HFF-Myc (cell line): Measurements from ENCODE around the gene RPL7A.
"Not testable (repeated sequence)": the region's sequence is repeated elsewhere in the genome, so short reads cannot be mapped to it uniquely, and the experiment has no call there.

Source experiments
- DNase-seq: peaks from one replicate; pipeline ENCODE4 v3.0.0-alpha.2; 2011; ENCODE audit warnings: low read depth; ENCODE audit errors: extremely low read depth
- H3K4me3 ChIP-seq: replicated peaks from 2 replicates; pipeline ENCODE4 v1.5.1; 2011; ENCODE audit warnings: low read depth, mild to moderate bottlenecking, control low read depth, low read length
- TF ChIP-seq, protein P1 (sequence below): IDR thresholded peaks from 2 replicates; pipeline ENCODE4 v1.5.1; 2012; ENCODE audit warnings: mild to moderate bottlenecking, low read depth, low read length, control low read depth; ENCODE audit errors: missing control alignments

RPL7A gene

DNA sequence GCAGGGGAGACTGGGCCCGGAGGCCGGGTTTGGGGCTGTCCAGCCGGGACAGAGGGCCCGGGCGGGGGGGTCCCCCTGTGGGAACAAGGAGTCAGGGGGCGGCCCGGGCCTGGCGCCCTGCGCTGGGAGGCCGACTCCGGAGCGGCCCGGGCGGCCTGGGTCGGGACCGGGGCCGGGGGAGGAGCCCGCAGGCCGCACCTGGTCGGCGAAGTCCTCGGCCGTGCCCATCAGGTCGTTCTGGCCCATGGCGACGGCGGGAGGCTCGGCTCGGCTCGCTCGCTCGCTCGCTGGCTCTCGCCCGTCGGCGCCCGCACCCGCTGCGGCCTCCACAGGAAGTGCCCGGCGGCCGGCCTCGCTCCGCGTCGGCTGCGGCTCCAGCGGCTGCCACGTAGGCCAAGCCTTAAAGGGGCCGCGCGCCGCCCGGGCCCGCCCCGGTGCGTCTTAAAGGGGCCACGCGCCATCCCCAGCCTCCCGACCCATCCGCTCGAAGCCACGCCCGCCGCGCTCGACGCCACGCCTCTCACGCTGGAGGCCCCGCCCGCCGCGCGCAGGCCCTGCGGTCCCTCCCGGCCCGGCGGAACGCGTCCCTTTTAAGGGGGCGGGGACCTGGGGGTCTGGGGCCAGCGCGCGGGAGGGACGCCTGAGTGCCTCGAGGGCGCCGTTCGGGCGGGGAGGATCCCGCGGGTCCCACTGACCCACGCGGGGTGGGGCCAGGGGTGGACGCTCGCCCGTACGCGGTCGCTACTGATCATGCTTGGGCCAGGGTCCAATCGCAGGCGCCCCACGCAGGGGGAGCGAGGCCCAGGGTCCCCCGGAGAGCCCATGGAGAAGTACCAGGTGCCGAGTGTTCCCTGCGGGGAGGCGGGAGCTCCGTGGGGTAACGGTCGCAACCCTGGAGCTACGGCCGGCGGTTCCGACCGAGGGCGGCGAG, 28.0 kb downstream of the RPL7A start, which contains the start of the genes STKLD1 and SURF4:
TSS of gene STKLD1 (plus strand) at position 643 of the 931 bp plus-strand sequence. CDS start at position 751, 108 bp downstream.
TSS of gene SURF4 (minus strand) at position 337 of the 931 bp plus-strand sequence. CDS start at position 246, 91 bp downstream.
- DNase-seq = peak; percentile 76
- TF ChIP-seq, protein P1, sequence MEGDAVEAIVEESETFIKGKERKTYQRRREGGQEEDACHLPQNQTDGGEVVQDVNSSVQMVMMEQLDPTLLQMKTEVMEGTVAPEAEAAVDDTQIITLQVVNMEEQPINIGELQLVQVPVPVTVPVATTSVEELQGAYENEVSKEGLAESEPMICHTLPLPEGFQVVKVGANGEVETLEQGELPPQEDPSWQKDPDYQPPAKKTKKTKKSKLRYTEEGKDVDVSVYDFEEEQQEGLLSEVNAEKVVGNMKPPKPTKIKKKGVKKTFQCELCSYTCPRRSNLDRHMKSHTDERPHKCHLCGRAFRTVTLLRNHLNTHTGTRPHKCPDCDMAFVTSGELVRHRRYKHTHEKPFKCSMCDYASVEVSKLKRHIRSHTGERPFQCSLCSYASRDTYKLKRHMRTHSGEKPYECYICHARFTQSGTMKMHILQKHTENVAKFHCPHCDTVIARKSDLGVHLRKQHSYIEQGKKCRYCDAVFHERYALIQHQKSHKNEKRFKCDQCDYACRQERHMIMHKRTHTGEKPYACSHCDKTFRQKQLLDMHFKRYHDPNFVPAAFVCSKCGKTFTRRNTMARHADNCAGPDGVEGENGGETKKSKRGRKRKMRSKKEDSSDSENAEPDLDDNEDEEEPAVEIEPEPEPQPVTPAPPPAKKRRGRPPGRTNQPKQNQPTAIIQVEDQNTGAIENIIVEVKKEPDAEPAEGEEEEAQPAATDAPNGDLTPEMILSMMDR = no peak
- peak within 1 kb of the TSS; percentile 94 for H3K4me3 ChIP-seq

DNA sequence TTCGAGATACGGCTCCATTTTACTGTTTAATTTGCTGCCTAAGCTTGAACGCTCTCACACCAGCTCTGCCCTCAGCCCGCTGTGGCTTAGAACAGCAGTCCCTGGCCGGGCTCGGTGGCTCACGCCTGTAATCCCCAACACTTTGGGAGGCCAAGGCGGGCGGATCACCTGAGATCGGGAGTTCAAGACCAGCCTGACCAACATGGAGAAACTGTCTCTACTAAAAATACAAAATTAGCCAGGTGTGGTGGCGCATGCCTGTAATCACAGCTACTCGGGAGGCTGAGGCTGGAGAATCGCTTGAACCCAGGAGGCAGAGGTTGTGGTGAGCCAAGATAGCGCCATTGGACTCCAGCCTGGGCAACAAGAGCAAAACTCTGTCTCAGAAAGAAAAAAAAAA, 29.3 kb downstream of the RPL7A start:
- H3K4me3 ChIP-seq, DNase-seq: not testable (repeated sequence)

DNA sequence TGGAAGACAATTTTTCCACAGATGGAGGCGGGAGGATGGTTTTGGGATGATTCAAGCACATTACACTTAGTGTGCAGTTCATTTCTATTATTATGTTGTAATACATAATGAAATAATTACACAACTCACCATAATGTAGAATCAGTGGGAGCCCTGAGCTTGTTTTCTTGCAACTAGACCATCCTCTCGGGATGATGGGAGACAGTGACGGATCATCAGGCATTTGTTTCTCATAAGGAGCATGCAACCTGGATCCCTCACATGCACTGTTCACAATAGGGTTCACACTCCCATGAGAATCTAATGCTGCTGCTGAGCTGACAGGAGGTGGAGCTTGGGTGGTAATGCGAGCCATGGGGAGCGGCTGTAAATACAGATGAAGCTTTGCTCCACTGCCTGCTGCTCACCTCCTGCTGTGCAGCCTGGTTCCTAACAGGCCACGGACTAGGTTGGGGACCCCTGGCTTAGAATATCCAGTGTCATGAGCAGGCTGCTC, 29.8 kb downstream of the RPL7A start:
- no peak overlapping the region for H3K4me3 ChIP-seq
- TF ChIP-seq, protein P1 = no peak
- peak; percentile 30 for DNase-seq

DNA sequence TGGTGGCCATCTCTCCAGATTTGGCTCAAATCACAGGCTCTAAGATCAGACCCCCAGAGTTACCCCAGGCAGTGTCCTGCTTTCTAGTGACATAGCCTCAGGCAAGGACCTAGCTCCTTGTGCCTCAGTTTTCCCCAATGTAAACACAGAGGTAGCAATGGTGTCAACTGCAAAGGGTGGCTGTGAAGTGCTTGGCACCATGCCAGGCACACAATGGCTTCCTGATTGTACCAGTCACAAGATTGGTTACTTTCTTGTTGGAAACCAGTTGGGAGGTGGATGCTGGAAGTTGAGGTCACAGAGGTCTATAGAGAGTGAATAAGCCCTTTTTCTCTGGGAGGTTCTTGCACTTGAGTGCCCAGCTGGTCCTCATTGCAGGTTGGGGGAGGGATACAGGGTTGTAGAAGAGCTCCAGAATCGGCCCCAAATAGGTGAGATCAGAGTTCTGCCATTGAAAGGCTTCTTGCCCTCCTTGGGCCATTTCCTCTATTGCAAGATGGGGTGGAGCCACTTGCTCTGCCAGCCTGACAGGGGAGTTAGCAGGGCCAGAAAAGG, 30.5 kb downstream of the RPL7A start:
- TF ChIP-seq, protein P1 = no peak
- no peak for DNase-seq
- H3K4me3 ChIP-seq = no peak overlapping the region

DNA sequence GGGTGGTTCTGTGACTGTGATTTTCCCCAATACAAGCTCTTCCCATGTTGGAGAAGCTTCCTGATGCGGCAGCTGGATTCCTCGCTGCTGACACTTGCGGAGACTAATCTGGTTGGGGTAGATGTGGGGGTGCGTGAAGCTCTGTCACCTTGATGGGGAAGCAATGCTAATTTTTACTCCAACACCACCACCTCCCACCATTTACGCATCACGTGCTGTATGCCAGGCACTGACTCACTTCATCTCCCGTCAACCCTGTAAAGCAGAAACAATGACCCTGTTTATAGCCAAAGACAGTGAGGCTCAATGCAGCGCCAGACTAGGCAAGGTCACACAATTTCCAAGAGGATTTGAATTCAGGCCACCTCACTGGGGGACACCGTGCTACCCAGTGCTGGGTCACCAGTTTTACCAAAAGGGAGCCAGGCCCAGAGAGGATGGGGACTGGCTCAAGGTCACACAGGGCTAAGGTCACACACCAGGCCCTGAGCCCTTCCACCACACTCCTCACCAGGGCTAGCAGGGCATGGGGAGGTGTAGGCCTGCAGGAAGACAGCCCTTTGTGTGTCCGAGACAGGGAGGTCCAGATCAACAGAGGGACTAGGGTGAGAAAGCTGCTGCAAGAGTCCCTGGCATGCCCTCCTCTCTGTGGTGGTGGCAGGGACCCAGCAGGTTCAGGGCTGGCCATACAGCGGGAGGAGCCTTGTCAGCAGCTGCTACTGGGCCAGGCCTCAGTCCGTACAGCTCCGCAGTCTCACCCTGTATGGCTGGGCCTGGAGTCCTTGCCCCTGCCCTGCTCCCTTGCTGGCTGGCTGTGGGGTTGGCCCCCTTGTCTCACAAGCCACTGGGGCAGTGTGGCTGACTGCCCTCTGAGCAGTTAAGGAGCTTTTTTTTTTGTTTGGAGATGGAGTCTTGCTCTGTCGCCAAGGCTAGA, 31.4 kb downstream of the RPL7A start:
- no peak overlapping the region for H3K4me3 ChIP-seq
- no peak for DNase-seq
- TF ChIP-seq, protein P1 = no peak

DNA sequence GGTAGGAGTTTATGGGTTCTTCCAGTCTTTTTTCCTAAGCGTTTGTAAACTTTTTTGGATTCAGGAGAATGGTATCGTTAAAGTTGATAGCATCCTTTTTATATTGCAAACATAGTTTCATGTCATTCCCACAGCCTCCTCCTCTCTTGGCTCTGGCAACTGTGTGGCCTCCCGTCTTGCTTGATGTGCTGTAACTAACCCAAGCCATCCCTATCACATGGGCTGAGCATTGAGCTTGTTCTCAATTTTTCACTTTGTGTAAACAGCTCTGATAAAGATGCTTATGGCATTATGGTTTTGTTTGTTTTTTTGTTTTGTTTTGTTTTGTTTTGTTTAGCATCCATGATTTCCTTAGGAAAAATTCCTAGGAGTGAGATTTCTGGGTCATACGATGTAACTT, 32.7 kb downstream of the RPL7A start:
- DNase-seq = no peak
- no peak overlapping the region for H3K4me3 ChIP-seq
- TF ChIP-seq, protein P1 = no peak
